AG04450 (cell line): Measurements from ENCODE around the gene SLC24A3. TPM values are rescaled to one million over a fixed set of nuclear protein-coding genes. Genes with fewer than 3 reads are reported as not detected.

ENCODE experiments used
- CTCF ChIA-PET: fragments of 300-600, 350-600 bp; formaldehyde crosslinking; extraction: SDS; loops from one replicate; lab custom pipeline; 2022; ENCODE audit warnings: antibody characterized with exemption, inconsistent platforms; lab: Charles Lee
- POLR2A ChIA-PET: fragments of 350-600 bp; formaldehyde crosslinking; extraction: SDS; loops from one replicate; lab custom pipeline; 2021; ENCODE audit warnings: antibody characterized with exemption, inconsistent platforms; lab: Yijun Ruan, JAX
- DNase-seq: peaks from one replicate; pipeline ENCODE4 v3.0.0-alpha.2; 2011; ENCODE audit warnings: low read depth, low spot score
- H3K27ac ChIP-seq: one replicate; pipeline ENCODE4 v1.5.1; 2012; ENCODE audit warnings: low read depth, low read length, control low read depth
- H3K27me3 ChIP-seq: one replicate; pipeline ENCODE4 v1.6.0; 2012; ENCODE audit warnings: low read length; ENCODE audit not compliant: control insufficient read depth, insufficient read depth
- H3K4me3 ChIP-seq: 2 replicates; pipeline ENCODE4 v1.5.1; 2011; ENCODE audit warnings: mild to moderate bottlenecking, low read depth, low read length, control low read depth
- H3K9me3 ChIP-seq: 2 replicates; pipeline ENCODE4 v1.5.1; 2012; ENCODE audit warnings: low read length; ENCODE audit not compliant: control insufficient read depth, insufficient read depth
- polyA plus RNA-seq: library from polyadenylated mRNA; depleted of rRNA; stranded (reverse); fragments of >200 nt; gene quantifications from 2 replicates; pipeline ENCODE4 v1.2.3, GENCODE V29; 2011
- TF ChIP-seq, protein P1 (sequence below): IDR thresholded peaks from 2 replicates; pipeline ENCODE4 v1.5.1; 2011; ENCODE audit warnings: low read depth, low read length, control low read depth, inconsistent platforms

Gene SLC24A3
- polyA plus RNA-seq, 1 experiment = not detected

- no peaks in the 10 kb centered on the region for H3K27me3 ChIP-seq
- no peak overlapping the region for H3K27ac ChIP-seq
- TF ChIP-seq, protein P1, sequence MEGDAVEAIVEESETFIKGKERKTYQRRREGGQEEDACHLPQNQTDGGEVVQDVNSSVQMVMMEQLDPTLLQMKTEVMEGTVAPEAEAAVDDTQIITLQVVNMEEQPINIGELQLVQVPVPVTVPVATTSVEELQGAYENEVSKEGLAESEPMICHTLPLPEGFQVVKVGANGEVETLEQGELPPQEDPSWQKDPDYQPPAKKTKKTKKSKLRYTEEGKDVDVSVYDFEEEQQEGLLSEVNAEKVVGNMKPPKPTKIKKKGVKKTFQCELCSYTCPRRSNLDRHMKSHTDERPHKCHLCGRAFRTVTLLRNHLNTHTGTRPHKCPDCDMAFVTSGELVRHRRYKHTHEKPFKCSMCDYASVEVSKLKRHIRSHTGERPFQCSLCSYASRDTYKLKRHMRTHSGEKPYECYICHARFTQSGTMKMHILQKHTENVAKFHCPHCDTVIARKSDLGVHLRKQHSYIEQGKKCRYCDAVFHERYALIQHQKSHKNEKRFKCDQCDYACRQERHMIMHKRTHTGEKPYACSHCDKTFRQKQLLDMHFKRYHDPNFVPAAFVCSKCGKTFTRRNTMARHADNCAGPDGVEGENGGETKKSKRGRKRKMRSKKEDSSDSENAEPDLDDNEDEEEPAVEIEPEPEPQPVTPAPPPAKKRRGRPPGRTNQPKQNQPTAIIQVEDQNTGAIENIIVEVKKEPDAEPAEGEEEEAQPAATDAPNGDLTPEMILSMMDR = no peak
- ChIA-PET POLR2A (no interaction called here), CTCF (no interaction called here)
- no peak for DNase-seq
- H3K4me3 ChIP-seq = no peak overlapping the region
- H3K9me3 ChIP-seq = peaks cover 15% of the 10 kb centered on the region; the same call in 1 of the 2 replicates
Observed at GRCh38 chr20:19304886-19305415, 92.5 kb downstream of the SLC24A3 start.

DNA sequence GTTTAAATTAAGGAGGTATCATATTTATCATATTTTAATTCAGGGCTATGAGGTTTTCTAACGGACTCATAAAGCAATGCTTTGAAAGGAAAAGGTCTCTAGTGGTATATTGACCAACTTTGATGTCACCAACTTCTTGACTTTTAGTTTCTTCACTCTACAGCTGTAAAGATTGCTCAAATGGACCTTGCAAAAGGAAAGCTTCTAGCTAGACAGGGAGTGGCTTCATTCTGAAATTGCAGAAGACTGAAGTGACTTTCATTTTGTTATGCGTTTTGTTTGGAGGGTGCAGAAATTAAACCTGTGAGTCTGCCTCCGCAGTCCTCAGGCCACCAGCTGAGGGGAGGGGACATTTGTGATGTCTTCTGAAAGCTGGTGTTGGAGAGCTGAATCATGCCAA lies 95.7 kb downstream of the SLC24A3 start:
- DNase-seq = no peak
- H3K9me3 ChIP-seq = peaks cover 12% of the 10 kb centered on the region; the same call in 1 of the 2 replicates
- POLR2A ChIA-PET = no interaction called here
- H3K27me3 ChIP-seq = no peaks in the 10 kb centered on the region
- CTCF ChIA-PET = no interaction called here
- H3K27ac ChIP-seq = no peak overlapping the region
- H3K4me3 ChIP-seq = no peak overlapping the region
- TF ChIP-seq, protein P1 = no peak

GRCh38 chr20:19310541-19310940 lies 98.1 kb downstream of the SLC24A3 start:
- no peak overlapping the region for H3K27ac ChIP-seq
- H3K4me3 ChIP-seq = no peak overlapping the region
- peaks cover 13% of the 10 kb centered on the region for H3K9me3 ChIP-seq
- DNase-seq = no peak
- ChIA-PET POLR2A (no interaction called here), CTCF (no interaction called here)
- TF ChIP-seq, protein P1 = no peak
- no peaks in the 10 kb centered on the region for H3K27me3 ChIP-seq

- no peak for DNase-seq
- H3K4me3 ChIP-seq = no peak overlapping the region
- no peaks in the 10 kb centered on the region for H3K27me3 ChIP-seq
- TF ChIP-seq, protein P1 = no peak
- peaks cover 34% of the 10 kb centered on the region for H3K9me3 ChIP-seq
- H3K27ac ChIP-seq = no peak overlapping the region
- CTCF ChIA-PET = no interaction called here
- POLR2A ChIA-PET = no interaction called here
Observed at GRCh38 chr20:19313342-19314069, 101.1 kb downstream of the SLC24A3 start.

DNA sequence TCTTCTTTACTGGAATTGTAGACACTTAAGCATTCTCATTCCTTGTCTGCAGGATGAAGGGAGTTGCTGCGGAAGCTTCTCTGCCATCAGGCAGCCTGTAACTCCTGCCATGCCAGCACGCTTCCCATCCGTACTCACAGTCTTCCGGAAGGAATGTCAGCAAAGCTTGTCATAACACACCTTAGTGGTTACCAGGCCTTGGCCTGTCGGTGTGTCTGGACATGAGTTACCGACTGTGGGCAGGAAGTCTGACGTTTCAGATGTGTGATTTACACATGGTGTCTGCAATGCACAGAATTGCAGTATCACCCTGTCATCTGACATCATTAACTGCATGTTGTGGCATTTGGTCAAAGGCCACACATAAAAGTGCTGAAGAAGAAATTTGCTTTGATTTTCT lies 102.2 kb downstream of the SLC24A3 start:
- DNase-seq = no peak
- ChIA-PET POLR2A (no interaction called here), CTCF (no interaction called here)
- Histone ChIP-seq H3K9me3 (peaks cover 42% of the 10 kb centered on the region), H3K27me3 (no peaks in the 10 kb centered on the region), H3K27ac (no peak overlapping the region), H3K4me3 (no peak overlapping the region)
- TF ChIP-seq, protein P1 = no peak
